H4 (cell line): ENCODE measurements around the gene SYTL2. TPM values are rescaled to one million over a fixed set of nuclear protein-coding genes. Genes with fewer than 3 reads are reported as not detected.

Source experiments
- DNase-seq: peaks from one replicate; pipeline ENCODE4 v3.0.0-alpha.2; 2015; ENCODE audit warnings: low spot score
- total RNA-seq: library from RNA; depleted of rRNA; stranded (reverse); fragments of >200 nt; shearing (Covaris generic); gene quantifications from 2 replicates; pipeline ENCODE4 v1.2.3, GENCODE V29; 2014

SYTL2 gene
- total RNA-seq, 1 experiment from 2014 or later, result 61.4 TPM

DNA sequence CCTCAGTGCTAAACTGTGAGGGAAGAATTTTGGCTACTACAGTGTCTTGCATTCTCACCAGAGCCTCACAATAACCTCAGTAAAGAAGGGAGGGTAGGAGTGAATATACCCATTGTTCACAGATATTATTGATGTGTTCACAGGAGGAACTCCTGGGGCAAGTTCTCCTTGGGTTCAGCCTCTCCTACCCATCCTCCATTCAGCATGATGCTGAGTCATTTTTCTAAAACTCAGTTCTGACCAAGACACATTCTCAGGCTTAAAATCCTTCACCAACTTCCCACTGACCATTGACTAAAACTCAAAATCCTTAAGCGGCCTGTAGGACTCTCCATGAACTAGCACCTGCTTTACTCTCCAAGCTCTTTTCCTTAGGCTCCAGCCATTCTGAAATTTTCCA lies 48.7 kb downstream of the SYTL2 start:
- no peak for DNase-seq

DNA sequence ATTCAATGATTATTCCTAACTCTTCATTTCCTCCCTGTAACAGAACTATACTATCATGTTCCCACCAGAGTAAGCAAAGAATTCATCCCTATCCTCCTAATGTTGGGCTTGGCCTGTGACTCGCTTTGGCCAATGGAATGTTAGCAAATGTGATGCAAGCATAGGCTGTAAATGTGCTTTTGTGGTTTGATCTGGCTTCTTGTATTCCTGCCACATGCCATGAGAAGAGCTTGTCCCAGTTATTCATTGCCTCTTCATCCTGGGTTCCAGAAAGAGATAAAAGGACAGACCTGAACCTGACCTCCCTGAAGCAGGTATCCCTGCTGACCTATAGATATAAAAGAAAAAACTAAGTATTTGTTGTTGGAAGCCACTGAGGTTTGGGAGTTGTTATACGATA lies 51.0 kb downstream of the SYTL2 start:
- DNase-seq, result peak; percentile 67

DNA sequence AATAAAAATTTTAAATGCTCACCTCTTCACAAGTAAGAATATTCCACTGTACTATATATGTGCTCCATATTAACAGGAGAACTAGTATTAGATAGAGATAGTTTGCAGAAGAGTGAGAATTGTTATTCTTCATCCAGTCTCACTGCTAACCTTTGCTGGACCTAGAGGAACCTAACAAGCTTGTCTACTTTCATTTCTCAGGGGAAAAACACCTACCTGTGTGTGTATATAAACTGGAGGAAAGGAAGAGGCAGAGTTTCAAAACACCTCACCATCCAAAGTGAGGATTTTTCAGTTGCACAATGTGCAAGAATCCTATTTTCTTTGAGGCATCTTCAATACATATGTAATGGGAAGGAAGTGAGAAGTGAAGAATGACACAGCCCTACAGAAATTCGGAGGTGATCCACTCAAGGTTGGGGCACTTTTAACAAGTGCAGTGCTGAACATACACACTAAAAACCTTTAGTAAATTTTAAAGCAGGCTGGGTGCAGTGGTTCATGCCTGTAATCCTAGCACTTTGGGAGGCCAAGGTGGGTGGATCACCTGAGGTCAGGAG lies 52.4 kb downstream of the SYTL2 start:
- no peak for DNase-seq

DNA sequence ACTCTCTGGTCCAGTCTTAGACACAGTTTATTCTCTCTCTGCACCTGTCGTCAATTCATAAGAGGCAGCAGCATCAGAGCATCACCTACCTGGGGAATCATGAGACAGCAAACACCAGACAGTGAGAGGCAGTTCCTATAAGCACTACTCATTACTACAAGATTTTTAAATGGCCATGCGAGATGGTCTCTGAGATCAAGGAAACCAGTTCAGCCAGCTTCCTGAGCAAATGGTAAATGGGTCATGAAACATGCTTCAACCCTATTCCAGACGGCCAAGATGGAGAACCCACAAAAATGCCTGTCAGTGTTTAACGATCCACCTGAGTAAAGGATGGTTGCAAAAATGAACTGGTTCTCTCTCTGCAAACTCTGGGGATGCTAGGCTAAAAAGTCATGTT lies 52.9 kb downstream of the SYTL2 start:
- no peak for DNase-seq

DNA sequence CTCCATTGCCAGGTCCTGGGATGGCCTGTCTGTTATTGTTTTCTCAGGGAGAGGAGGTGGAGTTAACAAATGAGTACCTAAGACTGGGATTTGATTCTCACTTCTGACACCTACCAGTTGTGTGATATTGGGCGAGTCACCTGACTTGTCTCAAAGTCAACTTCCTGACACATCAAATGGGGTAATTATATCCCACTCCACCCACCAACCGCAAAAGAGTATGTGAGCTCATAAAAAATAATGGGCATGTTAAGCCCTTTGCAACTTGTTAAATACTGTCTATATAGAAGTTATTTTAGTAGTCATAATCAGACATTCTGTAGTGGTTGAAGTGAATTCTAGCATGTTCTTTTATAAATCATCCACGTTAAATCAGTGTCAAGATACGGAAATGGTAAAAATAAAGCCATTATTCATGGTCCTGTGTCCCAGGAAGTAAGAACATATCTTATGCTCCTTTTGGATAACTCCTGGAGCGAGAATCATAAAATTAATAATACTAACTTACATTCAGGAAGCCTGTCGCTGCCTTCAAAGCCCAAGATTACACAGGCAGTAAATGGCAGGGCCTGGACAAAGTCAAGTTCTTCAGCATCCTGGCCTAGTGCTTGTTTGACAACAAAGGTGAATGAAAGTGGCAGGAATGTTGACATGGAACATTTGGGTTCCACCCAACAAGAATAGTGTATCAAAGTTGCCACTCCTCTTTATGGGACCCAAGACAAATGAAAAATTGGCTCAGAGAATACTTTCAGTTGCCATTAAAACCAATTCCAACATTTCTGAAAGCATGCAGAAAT lies 54.3 kb downstream of the SYTL2 start:
- no peak for DNase-seq

DNA sequence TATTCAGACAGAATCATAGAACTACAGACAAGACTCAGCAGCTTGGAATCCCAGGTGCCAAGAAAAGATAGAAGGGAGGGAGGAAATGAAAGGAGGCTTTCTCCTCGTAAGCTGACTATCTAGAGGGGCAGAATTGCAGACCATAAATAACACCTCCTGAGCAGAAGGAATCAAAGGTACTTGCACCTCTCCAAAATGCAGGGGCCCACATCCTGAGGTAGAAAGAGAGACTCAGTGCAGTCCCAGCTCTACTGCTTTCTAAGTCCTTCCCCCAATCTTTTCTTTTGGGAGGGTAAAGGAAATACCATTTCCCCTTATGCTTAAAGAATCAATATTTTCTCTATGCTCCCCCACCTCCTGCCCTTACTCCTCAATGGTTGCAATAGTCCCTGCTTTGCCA lies 55.2 kb downstream of the SYTL2 start:
- DNase-seq, result no peak

DNA sequence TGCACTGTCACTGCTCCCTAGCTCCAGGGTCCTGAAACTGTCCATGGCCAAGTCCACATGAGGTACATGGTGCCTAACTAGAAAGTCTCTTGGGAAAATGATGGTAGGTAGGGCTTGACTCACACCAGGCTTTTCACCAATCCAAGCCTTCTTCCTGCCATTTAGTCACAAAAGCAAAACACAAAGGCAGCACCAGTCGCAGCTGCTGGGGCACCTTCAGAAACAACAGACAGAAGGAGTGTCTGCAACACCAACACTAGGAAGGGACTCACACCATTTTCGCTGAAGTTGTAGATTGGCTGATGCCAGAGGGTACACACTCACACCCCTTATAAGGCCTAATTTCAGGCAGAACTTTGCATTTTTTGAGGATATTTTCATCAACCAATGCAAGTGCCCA lies 55.7 kb downstream of the SYTL2 start:
- DNase-seq, result no peak

DNA sequence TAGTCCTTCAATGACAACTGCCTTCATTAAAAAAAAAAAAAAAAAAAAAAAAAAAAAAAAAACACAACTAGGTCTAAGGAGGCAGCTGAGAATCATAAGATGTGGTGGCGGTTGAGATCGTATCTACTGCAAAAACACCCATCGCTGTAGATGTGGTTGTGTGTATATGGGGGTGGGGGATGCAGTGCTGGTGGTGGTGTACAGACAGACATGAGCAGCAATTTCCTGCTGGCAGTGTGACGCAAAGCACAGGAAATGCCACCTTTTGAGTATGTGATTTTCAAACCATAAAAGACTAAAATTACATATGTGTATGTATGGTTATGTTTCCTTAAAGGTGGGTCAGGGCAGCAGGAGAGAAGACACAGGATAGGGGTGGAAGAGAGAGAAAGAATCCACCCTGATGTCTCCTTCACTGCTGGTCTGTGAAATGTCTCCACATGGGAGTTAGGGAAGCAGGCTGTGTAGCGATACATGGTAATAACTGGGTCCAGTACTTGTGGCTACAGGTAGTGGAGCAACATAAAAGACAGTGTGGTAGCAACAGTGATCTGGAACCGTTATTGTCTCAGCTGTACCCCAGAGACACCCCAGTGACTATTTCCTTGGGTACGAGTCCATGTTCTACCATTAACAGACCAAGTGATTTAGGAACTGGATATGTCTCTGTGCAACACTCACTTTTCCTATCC lies 57.9 kb downstream of the SYTL2 start:
- DNase-seq, result no peak

DNA sequence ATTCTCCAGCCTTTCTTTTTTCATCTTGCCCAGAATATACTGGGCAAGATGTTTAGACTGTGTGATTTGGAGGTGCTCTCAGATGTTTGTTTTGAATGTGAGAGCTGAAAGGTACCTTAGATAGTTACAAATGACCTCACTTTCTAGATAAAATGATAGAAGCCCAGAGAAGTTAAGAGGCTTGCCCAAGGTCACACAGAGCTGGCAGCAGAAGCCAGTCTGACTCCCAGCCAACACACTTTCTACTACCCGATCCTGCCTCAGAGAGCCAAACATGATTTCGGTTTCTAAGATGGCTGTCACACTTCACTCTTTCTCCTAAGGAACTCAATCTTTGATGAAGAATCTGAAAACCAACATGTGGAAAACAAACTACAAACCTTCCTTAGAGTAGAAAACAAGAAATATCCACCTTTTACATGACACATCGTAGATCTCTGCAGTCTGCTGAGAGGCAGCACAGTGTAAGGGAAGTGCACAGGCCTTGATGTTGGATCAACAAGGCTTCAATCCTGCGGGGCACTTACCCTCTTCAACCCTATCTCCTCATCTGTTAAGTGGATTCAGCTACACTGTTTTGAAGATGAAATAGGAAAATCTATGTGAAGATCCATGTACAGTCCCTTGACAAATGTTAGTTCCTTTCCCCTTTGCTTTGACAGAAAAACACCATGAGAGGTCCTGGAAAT lies 58.6 kb downstream of the SYTL2 start:
- no peak for DNase-seq

DNA sequence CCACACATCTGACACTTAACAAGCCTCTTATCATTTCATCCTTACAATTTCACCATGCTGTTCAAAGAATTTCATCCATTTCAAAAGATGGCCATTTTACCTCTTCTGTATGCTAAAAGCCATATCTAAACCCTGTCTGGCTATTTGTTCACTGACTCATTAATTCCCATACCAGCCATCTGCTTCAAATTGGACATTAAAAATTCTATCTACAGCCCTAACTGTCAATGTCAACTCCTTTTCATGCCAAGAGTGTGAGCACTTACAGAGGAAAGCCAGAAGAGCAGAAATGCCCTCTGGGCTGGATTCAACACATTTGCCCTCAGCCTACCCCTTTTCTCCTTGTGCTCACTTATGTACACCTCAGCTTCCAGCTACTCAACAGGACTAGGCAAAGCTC lies 59.2 kb downstream of the SYTL2 start:
- DNase-seq, result no peak

DNA sequence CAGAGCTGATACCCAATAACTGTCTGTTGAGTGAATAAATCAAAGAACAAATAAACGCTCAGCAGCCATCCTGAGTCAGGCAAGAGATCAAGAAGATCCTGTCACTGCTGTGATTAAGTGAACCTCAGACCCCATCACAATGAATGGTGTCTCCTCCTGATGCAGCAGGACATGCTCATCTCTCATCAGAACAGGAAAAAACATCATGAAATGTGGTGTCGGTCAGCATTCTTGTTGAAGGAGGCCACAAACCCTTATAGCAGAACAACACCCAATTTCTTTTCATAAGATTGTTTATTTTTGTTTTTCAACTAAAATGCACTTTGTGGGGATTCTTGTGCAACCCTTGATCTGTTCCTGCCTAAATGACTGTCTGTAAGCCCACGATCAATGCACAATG lies 60.3 kb downstream of the SYTL2 start:
- DNase-seq, result no peak

DNA sequence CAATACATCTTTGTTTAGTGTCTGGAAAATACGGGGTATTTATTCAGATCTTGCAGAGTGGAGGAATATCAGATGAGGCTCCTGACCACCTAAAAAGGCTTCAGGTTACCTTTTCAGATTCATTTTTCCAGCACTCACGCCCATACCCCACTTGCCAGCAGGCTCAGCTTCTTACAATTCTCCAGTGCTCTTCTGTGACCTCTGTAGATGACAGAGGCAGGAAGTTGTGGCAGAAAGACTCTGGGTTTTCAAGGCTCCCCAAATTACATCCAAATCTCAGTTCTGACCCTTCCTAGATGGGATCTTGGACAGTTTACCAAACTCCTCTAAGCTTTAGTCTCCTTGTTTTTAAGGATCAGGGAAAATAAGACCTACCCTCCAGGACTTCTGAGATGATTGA lies 61.1 kb downstream of the SYTL2 start:
- no peak for DNase-seq

DNA sequence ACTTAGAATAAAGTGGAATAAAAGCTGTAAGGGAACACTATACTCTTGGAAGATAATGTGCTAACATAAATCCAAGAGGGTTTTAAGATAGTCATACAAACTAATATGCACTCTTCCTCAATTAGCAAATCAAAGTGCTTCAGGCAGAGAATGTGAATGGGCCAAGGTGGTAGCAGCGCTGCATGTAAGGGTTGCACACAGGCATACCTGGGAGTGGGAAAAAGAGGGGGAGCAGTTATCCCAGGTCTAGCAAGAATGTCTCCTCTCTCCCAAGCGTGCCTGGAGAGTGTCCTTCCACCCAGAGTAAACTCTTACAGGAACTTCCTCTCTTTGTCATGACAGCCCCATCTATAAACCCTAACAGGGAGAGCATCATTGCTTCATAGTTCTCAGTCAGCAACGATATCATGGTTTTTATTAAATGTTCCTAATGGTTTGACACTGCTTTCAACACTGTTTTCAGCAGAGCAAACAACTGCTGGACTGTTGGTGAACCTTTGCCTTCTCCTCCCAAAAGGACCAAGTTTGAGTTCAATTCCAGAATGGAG lies 61.6 kb downstream of the SYTL2 start:
- no peak for DNase-seq

DNA sequence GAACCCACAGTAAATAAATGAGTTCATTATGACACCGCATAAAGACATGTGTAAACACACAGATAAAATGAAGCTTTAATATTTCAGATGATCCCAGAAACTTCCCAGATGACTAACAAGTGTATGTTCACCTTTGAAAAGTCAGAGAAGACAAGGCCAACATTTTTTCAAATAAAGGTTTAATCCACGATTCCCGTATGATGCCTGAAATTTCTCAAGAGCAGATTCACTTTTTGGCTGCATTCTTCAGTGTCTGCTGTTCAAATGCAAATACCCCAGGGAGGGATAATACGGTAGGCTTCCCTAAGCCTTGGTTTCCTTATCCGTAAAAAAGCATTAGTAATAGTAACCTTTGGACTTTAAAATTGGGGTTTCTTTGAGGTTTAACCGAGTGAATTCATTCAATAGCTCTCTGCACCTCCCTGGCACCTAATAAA lies 62.5 kb downstream of the SYTL2 start:
- DNase-seq, result no peak

DNA sequence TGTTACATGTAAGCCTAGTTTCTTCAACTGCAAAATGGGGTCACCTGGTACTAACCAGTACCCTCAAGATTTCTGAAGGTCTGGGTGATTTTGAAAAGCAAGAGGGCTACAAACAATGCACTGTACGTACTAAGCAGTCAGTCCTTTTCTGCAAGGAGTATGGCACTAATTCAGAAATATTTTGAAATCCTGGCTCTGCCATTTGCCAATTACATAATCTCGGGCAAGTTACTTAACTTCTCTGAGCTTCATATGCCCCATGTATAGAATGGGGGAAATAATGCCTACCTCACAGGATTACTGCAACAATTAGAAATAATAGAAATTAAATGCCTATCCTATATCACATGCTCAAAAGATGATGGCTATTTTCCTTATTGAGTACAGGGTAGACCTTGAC lies 64.3 kb downstream of the SYTL2 start:
- no peak for DNase-seq

DNA sequence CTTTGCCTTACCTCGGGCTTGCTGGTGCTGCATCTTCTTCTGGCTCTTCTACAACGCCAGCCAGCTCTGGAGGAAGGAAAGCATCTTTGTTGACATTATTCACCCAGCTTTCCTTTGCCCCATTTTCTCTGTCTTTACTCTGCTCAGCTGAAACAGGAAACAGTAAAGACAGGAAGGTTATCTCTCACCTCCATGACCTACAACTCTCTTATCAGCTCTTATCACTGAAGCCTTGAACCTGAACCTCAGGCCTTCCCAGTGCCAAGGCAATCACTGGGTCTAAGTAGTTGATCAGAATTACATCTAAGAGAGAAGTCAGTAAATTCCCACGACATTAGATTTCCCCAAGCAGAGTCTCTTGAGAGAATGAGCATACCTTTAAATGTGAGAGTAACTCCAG lies 65.3 kb downstream of the SYTL2 start:
- DNase-seq, result no peak

DNA sequence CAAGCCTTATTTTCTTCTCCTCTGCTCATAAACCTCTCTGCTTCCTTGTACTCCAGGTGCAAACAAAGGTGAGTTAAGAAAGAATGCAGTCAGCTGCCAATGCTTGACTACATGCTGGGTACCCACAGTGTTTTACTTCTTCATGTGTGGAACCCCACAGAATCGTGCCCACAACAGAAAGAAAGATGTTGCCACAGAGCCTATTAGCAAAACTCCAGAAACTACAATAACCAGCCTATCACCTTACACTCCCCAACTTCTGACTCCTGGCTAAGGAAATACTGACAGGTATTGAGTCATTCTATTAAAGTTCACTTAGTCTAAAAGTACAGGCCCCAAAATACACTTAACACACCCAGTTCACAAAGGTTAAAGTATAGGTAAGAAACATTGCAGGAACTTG lies 68.1 kb downstream of the SYTL2 start:
- no peak for DNase-seq

DNA sequence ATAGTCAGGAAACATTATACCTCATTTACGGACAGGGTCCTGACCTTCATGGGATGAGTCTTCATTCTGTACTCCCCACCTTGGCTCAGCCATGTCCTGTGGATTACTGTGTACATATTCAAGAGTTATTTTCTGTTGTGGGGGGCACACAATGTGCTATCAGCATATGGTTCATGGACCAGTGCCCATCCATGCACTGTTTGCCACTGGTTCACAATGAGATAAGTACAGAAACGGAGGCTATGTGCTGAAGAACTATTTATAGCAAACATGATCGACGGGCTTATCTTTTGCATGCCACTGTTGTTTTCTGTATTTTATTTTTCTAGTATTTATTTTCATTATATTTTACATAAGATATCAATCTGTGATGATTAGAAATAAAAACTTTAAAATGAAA lies 68.6 kb downstream of the SYTL2 start:
- DNase-seq, result no peak

DNA sequence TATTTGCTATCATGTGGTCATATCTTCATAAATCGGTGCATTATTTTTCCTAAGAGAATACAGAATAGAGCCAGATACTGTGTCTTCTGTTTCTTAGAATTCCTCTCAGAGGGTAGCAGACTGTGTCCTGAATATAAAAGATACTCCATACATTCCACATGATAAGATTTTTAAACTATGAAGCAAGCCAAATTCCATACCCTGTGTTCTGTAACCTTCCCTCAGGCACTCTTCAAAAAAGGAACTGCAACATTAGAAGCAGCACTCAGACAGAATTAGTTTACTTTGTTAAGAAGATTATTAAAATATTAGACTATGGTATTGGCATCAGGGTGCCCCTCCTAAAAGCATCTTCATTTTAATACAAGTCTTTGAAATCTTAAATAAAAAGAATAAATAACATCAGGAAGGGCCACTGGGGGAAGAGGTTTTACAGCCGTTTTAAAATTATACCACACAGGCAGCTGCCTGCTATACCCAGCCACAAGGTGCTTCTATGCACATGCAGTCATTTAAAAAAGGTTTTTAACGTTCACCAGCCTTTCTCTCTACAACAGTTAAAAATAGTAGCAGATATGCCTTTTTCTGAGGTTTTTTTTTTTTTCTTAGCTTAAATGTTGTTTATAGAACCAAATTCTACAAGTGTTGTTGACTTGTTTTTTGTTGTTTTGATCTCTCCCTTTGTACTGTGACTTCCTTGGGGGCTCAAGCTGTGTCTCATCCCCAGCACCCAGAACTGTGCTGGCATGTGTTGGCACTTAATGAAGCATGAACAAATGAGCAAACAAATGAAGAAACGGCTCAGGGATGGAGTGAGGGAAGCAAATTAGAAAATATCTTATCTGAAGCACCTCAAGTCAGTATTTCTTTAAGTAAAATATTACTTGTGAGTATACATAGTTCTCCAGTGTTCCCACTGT lies 70.2 kb downstream of the SYTL2 start:
- no peak for DNase-seq

DNA sequence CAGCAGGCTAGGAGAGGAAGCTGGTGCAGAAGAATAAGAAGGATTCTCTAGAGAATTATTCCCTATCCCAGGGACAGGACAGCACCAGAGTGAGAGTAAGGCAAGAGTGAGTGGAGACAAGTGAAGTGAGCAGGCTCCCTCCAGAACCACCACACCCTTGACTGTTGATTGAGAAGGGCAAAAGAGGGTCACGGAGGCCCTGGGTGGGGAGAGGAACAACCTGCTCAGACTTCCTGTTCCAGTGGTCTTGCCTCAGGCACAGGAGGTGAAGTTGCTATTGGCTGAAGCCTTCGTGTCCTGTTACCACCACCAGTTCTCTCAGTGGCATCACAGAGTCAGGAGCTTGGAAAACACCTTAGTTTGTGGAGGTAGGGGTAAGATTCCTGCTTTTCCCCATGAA lies 73.2 kb downstream of the SYTL2 start:
- DNase-seq, result no peak

DNA sequence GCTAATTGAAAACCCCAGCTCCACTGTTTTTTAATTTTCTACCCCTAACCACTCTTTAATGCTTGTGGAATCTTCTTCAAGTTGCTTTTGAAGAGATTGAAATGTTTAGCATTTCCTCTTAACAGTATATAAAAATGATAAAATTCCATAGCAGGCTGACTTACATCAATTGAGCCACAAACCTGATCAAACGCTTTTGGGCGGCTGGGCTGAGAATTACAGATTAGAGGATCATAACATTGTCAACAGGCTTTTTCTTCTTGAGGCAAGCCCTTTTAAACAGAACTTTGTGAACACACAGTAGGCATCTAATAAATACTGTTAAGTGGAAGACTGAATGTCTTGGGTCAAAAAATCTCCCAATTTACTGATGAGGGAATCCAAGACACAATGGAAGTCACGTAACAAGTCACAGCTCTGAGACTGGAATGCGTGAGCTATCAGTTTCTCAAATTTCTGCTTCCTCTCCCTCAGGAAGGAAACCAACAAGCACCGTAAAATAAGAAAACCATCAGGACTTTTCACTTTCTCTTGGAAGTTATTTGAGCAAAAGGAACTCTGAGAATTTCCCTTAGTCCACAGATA lies 75.0 kb downstream of the SYTL2 start:
- no peak for DNase-seq
